Hepatocyte (in vitro differentiated cells): ENCODE results near the gene JRKL.

Experiments
- CTCF ChIP-seq: fragments of 200-600 bp; sonication (generic); IDR thresholded peaks from 2 replicates; pipeline ENCODE4 v1.5.1; 2016; ENCODE audit warnings: antibody characterized with exemption, mild to moderate bottlenecking; ENCODE audit not compliant: poor library complexity
- EZH2phosphoT487 ChIP-seq: fragments of 200-600 bp; sonication (generic); IDR thresholded peaks from one replicate; pipeline ENCODE4 v1.6.1; 2018; ENCODE audit warnings: antibody characterized with exemption, mild to moderate bottlenecking, low read depth, moderate library complexity; ENCODE audit not compliant: unreplicated experiment, severe bottlenecking

- TF ChIP-seq CTCF: no peak
- no peak for TF ChIP-seq EZH2phosphoT487
Measured at GRCh38 chr11:96358321-96358720, 31.5 kb upstream of the JRKL start.
